ENCODE results near the gene PAQR8. TPM values are rescaled to one million over a fixed set of nuclear protein-coding genes. Genes with fewer than 3 reads are reported as not detected.

The PAQR8 gene
- total and polyA plus RNA-seq, 2 of the 13 experiments (the other 11 are each of a cell fraction or from before 2014, with no cell fraction given), result 37.7 to 50.7 TPM

DNA sequence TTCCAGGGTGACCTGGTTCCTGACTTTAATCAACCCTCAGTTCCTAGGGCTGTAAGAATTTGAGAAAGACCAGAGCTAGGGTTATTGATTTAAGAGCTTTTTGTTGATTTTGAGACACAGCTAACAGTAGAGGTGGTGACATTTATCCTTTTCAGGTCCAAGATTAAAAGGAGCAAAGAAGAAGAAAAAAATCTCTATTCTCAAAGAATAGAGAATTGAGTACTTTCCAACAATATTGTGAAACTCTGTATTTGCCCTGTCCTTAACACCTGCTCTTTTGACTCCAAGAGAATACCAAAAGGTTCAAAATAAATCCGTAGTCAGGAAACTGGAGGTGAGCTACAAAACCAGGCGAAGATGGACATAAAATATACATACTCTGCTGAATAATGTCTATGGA lies 7.3 kb downstream of the PAQR8 start (continued):
- TF ChIP-seq, protein P1, sequence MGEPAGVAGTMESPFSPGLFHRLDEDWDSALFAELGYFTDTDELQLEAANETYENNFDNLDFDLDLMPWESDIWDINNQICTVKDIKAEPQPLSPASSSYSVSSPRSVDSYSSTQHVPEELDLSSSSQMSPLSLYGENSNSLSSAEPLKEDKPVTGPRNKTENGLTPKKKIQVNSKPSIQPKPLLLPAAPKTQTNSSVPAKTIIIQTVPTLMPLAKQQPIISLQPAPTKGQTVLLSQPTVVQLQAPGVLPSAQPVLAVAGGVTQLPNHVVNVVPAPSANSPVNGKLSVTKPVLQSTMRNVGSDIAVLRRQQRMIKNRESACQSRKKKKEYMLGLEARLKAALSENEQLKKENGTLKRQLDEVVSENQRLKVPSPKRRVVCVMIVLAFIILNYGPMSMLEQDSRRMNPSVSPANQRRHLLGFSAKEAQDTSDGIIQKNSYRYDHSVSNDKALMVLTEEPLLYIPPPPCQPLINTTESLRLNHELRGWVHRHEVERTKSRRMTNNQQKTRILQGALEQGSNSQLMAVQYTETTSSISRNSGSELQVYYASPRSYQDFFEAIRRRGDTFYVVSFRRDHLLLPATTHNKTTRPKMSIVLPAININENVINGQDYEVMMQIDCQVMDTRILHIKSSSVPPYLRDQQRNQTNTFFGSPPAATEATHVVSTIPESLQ (CRISPR knock-in tag; conservative IDR thresholded peaks at IDR 0.05), result no peak
- TF ChIP-seq, protein P2, sequence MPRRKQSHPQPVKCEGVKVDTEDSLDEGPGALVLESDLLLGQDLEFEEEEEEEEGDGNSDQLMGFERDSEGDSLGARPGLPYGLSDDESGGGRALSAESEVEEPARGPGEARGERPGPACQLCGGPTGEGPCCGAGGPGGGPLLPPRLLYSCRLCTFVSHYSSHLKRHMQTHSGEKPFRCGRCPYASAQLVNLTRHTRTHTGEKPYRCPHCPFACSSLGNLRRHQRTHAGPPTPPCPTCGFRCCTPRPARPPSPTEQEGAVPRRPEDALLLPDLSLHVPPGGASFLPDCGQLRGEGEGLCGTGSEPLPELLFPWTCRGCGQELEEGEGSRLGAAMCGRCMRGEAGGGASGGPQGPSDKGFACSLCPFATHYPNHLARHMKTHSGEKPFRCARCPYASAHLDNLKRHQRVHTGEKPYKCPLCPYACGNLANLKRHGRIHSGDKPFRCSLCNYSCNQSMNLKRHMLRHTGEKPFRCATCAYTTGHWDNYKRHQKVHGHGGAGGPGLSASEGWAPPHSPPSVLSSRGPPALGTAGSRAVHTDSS (CRISPR knock-in tag; conservative IDR thresholded peaks at IDR 0.05), result no peak
- peak; percentile 91 for TF ChIP-seq HMG20A (CRISPR knock-in tag; IDR thresholded peaks at IDR 0.05; ENCODE audit: borderline replicate concordance)
- peak; percentile 39; the same call in 1 of the 2 replicates for TF ChIP-seq MIER3 (CRISPR knock-in tag; IDR thresholded peaks at IDR 0.05; ENCODE audit: borderline replicate concordance)
- no peak for TF ChIP-seq ZNF431 (CRISPR knock-in tag; IDR thresholded peaks at IDR 0.05; ENCODE audit: borderline replicate concordance, low read depth)
- no peak for TF ChIP-seq ZNF329 (CRISPR knock-in tag; IDR thresholded peaks at IDR 0.05; ENCODE audit: low read depth)
- TF ChIP-seq SOX5 (CRISPR knock-in tag; IDR thresholded peaks at IDR 0.05; ENCODE audit: borderline replicate concordance), result peak; percentile 62; the same call in 1 of the 2 replicates
- no peak for TF ChIP-seq RXRA (CRISPR knock-in tag; IDR thresholded peaks at IDR 0.05)
- no peak for TF ChIP-seq ZNF7 (CRISPR knock-in tag; IDR thresholded peaks at IDR 0.05)
- no peak for TF ChIP-seq ZNF33B (CRISPR knock-in tag; IDR thresholded peaks at IDR 0.05)
- TF ChIP-seq, protein P3, sequence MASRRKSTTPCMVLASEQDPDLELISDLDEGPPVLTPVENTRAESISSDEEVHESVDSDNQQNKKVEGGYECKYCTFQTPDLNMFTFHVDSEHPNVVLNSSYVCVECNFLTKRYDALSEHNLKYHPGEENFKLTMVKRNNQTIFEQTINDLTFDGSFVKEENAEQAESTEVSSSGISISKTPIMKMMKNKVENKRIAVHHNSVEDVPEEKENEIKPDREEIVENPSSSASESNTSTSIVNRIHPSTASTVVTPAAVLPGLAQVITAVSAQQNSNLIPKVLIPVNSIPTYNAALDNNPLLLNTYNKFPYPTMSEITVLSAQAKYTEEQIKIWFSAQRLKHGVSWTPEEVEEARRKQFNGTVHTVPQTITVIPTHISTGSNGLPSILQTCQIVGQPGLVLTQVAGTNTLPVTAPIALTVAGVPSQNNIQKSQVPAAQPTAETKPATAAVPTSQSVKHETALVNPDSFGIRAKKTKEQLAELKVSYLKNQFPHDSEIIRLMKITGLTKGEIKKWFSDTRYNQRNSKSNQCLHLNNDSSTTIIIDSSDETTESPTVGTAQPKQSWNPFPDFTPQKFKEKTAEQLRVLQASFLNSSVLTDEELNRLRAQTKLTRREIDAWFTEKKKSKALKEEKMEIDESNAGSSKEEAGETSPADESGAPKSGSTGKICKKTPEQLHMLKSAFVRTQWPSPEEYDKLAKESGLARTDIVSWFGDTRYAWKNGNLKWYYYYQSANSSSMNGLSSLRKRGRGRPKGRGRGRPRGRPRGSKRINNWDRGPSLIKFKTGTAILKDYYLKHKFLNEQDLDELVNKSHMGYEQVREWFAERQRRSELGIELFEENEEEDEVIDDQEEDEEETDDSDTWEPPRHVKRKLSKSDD (CRISPR knock-in tag; IDR thresholded peaks at IDR 0.05; ENCODE audit: low read depth), result no peak
- no peak for TF ChIP-seq ZNF446 (CRISPR knock-in tag; IDR thresholded peaks at IDR 0.05)
- TF ChIP-seq, protein P4, sequence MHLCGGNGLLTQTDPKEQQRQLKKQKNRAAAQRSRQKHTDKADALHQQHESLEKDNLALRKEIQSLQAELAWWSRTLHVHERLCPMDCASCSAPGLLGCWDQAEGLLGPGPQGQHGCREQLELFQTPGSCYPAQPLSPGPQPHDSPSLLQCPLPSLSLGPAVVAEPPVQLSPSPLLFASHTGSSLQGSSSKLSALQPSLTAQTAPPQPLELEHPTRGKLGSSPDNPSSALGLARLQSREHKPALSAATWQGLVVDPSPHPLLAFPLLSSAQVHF (CRISPR knock-in tag; IDR thresholded peaks at IDR 0.05), result 0 out of 2 replicates have a peak, but pooled peaks have one; percentile 24
- TF ChIP-seq ZNF121 (CRISPR knock-in tag; IDR thresholded peaks at IDR 0.05), result no peak
- TF ChIP-seq GATA4 (IDR thresholded peaks at IDR 0.05; ENCODE audit: borderline replicate concordance, low read depth), result no peak
- no peak for TF ChIP-seq SETDB1 (CRISPR knock-in tag; IDR thresholded peaks at IDR 0.05; ENCODE audit: borderline replicate concordance)
- peak; percentile 33; the same call in 1 of the 2 replicates for TF ChIP-seq CEBPB (IDR thresholded peaks at IDR 0.05; ENCODE audit: borderline replicate concordance, low read depth, low read length)
- TF ChIP-seq ESRRA (CRISPR knock-in tag; IDR thresholded peaks at IDR 0.05; ENCODE audit: low read depth), result no peak
- TF ChIP-seq, protein P5, sequence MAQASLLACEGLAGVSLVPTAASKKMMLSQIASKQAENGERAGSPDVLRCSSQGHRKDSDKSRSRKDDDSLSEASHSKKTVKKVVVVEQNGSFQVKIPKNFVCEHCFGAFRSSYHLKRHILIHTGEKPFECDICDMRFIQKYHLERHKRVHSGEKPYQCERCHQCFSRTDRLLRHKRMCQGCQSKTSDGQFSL (CRISPR knock-in tag; IDR thresholded peaks at IDR 0.05), result no peak
- TF ChIP-seq MZF1 (CRISPR knock-in tag; IDR thresholded peaks at IDR 0.05; ENCODE audit: borderline replicate concordance), result no peak
- no peak for TF ChIP-seq SP1 (IDR thresholded peaks at IDR 0.05)
- TF ChIP-seq SP1 (CRISPR knock-in tag; IDR thresholded peaks at IDR 0.05), result no peak
- TF ChIP-seq SRY (CRISPR knock-in tag; IDR thresholded peaks at IDR 0.05), result no peak
- TF ChIP-seq RARG (CRISPR knock-in tag; IDR thresholded peaks at IDR 0.05; ENCODE audit: low read depth), result no peak
